Activated gamma-delta T cell (primary cell): Measurements from ENCODE around the gene BSG.
A peak's percentile ranks its signal among the peaks of the same experiment; 100 is the strongest.
"Not testable (repeated sequence)": the region's sequence is repeated elsewhere in the genome, so short reads cannot be mapped to it uniquely, and the experiment has no call there.

Experiments
- DNase-seq: peaks from one replicate; lab custom pipeline; 2025; lab: John Stamatoyannopoulos, UW

BSG gene

GRCh38 chr19:588093-588740, 15.8 kb downstream of the BSG start:
- peak; percentile 42 for DNase-seq

DNA sequence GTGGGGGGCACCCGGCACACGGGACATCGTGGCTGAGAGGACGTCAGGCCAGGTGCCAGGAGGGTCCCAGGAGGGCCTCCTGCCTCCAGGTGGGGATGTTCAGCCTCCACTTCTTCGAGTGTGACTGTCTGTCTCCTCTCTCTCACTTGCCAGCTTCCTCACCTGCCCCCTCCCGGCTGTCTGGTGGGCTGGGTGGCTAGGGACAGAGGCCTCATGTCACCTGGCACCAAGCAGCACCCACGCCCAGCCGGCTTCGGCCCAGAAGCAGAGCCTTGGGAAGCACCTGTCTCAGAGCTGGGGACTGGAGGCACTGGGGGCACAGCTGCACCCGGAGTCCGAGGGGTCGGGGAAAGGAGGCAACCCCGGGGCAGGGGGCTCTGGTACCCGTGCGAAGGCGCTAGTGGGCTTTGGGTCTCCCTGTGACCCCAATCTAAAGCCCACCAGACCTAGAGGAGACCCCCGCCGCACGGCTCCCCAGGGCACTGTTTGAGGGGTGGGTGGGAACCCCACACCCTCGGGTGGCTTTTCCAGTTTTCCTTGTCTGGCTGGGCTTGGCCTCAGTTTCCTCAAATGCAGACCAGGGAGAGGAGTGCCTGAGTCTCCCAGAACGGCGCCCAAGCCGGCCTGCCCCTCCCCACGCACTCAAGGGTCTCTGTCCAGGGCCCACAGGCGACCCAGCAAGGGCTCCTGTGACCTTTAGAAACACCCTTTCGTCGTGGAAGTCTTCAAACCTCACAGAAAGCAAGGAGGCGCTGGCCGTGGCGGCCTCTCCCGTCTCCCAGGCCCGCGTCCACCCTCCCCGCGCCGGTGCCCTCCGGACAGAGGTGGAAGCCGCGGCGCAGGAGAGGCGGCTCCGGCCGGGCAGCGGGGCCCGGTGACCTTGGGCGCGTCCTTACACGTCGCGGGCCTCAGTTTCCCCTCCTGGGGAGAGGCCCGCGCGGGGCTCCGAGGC, 16.6 kb downstream of the BSG start:
- no peak for DNase-seq

DNA sequence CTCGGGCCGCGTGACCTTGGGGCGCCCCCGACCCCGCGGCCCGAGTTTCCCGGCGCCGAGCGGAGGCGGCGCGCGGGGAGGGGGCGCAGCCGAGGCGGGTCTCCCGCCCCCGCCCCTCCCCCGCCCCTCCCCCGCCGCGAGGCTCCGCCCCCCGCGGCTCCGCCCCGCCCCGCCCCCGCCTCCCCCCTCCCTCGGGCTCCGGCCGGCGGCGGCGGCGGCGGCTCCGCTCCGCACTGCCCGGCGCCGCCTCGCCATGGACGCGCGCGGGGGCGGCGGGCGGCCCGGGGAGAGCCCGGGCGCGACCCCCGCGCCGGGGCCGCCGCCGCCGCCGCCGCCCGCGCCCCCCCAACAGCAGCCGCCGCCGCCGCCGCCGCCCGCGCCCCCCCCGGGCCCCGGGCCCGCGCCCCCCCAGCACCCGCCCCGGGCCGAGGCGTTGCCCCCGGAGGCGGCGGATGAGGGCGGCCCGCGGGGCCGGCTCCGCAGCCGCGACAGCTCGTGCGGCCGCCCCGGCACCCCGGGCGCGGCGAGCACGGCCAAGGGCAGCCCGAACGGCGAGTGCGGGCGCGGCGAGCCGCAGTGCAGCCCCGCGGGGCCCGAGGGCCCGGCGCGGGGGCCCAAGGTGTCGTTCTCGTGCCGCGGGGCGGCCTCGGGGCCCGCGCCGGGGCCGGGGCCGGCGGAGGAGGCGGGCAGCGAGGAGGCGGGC, 17.4 kb downstream of the BSG start, which contains the start of gene HCN2:
TSS of gene HCN2 (plus strand) at position 189 of the 703 bp plus-strand sequence. CDS start at position 254, 65 bp downstream.
- DNase-seq, result no peak

DNA sequence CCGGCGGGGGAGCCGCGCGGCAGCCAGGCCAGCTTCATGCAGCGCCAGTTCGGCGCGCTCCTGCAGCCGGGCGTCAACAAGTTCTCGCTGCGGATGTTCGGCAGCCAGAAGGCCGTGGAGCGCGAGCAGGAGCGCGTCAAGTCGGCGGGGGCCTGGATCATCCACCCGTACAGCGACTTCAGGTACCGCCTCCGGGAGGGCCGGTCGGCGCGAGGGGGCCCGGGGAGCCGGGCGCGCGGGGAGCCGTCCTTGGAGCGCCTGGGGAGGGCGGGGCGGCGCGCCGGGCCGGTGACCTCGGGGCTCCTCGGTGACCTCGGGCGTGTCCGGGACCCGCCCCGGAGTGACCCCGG, 18.0 kb downstream of the BSG start:
- no peak for DNase-seq

GRCh38 chr19:590750-591098, 18.3 kb downstream of the BSG start:
- no peak for DNase-seq

DNA sequence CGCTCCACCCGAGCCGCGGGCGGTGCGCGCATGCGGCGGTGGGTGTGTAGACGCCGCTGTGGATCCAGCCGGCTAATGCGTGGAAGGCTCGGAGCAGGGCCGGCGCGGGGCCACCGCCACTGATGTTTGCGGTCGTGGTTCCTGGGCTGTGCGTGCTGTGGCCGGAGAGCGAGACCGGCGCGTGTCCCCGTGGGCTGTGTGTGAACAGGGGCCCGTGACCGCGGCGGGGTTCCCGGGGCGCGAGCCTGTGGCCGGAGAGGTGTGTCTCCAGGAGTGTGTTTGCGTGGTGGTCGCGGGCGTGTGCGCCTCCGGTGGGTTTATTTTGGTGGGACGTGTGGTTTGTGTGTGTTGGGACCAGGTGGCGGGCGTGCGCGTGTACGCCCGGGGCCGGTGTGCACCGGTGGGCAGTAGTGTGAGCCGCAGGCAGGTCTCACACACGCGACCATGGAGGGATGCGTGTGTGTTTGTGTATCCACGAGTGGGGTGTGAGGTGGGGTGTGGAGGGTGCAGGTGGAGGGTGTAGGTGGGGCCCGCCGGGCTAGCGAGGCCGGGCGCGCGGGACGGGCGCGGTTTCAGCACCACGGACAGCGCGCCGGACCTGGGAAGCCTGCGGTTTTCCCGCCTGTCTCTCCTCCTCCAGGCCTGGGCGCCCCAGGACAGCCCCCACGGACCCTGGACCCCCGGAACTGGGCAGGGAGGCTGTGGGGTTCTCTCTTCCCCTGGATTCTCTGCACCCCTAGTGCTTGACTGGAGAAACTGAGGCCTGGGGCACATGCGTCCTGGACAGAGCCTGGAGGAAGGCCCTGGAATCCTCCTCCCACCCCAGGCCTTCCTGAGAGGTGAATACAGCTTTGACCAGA, 18.9 kb downstream of the BSG start:
- no peak for DNase-seq

DNA sequence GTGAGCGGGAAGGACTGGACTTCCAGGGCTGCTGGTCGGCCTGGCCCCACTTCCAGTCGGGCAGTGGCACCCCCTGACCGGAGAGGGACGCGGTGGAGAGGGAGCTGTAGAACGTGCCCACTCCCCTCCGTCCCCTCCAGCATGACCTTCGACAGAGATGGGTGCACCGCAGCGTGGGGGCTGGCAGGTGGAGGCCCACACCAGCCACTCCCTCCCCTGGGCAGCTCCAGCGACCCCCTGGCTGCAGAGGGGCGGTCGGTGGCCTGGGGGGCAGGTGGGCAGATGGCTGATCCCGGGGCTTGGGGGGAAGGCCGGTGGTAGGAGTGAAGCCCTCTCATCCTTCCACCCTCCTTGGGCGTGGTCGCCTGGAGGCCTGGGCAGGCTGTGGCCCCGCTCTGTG, 19.7 kb downstream of the BSG start:
- no peak for DNase-seq

GRCh38 chr19:593055-593454, 20.7 kb downstream of the BSG start:
- no peak for DNase-seq

DNA sequence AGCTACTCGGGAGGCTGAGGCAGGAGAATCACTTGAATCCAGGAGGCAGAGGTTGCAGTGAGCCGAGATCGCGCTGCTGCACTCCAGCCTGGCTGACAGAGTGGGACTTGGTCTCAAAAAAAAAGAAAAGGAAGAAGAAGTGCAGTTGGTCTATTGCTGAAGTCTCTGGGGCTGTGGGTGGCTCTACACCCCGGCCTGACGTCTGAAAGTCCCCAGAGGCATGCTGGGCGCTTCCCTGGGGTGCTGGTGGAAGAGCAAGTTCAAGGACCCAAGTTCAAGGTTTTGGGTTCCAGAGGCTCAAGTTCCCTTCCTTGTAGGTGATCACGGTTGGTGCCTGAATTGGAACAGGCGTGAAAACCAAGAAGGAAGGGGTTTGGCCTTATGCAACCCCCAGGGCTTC, 21.1 kb downstream of the BSG start:
- DNase-seq, result no peak

DNA sequence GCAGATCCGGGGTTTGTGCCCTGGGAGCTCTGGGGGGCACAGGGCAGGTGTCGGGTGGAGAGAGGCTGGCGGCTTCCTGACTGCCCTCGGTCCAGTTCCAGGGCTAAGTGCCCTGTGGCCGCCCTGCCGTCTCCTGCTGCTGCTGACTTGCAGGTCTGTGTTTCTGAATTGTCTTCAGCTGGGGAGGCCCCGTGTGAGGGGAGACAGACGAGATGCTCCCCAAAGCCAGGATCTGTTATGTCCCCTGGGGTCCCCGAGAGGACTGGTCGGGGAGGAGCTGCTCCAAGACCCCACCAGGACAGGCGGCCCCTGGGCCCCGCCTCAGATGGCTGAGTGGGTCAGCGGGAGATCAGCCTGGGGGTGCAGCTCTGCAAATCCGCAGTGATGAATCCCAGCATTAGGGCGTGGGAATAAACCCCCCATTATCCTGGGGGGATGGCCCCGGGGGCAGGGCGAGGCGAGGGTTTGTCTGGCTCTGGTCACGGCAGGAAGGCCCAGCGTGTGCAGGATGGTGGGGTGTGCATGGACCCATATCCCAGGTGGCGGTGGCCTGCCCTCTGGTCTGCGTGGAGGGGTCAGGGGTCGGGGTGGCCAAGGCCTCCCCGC, 22.0 kb downstream of the BSG start:
- no peak for DNase-seq

DNA sequence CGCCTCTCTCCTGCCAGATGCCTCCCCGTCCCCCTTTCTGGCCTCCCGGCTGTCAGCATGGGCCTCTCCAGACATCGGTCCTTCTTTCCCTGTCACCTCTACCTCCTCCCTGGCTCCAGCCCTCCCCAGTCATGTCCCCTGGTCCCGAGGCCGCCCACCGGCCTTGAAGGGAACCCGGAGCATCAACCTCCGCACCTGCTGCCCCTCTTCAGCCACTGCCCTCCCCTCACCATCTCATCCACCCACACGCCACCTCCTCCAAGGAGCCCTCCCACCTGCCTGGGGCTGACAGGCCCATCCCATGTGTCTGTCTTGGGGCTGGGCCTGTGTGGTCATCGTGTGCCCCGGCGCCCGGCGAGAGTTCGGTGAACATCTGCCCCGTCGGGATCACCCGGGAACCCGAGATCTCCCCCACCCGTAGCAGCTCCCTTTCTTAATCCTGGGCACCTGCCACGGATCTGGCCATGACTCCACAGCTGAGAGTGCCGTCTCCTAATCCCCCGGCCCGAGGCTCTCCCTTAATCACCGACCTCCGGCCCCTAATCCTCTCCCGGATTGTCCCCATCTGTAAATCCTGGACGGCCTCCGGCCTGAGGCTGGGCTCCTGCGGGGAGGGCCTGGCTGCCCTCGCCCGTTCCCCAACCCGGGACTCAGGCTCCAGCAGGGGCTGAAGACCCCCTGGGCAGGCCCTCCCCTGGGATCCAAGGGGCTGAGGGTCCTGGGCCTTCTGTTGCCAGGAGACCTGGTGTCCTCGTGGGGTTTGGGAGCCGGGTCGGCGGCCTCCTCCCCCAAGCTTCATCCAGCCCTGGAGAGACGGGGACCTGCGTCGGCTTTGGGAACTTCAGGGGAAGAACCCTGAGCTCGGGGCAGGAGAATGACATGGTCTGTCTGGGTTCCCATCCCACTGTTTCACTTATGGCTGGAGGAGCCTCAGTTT, 23.2 kb downstream of the BSG start:
- DNase-seq, result no peak

GRCh38 chr19:596263-596655, 23.9 kb downstream of the BSG start:
- no peak for DNase-seq

- DNase-seq, result no peak
These were observed 25.3 kb downstream of the BSG start for GRCh38 chr19:597406-598315.

GRCh38 chr19:601310-601709, 28.9 kb downstream of the BSG start:
- no peak for DNase-seq

DNA sequence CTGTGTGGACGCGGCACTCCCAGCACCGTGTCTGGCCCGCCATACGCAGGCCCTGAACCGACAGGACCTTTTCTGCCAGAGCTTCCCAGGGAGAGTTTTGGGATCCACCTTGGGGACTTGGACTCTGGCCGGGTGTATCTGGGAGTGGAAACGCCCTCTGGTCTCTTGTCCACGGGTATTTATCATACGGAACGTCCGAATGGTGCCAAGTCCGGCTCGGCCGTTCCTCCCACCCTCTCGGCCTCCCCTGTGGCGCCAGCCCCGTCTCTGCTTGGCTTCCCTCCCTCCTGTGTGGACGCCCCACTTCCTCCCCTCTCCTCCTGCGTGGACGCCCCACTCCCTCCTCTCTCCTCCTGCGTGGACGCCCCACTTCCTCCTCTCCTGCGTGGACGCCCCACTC, 29.4 kb downstream of the BSG start:
- DNase-seq, result no peak

GRCh38 chr19:602391-603301, 30.2 kb downstream of the BSG start:
- DNase-seq, result no peak

DNA sequence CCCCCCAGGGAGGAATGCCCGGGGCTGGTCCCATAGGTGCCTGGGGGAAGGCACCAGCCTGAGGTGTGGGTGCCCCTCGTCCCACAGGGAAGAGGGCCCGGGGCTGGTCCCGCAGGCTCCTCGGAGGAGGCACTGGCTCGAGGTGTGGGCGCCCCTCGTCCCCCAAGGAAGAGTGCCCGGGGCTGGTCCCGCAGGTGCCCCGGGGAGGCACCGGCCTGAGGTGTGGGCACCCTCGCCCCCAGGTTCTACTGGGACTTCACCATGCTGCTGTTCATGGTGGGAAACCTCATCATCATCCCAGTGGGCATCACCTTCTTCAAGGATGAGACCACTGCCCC, 30.9 kb downstream of the BSG start:
- DNase-seq, result not testable (repeated sequence)

GRCh38 chr19:603779-604178, 31.4 kb downstream of the BSG start:
- not testable (repeated sequence) for DNase-seq
